ENCODE results near the gene NAT8. TPM values are rescaled to one million over a fixed set of nuclear protein-coding genes. Genes with fewer than 3 reads are reported as not detected.
"Not testable (repeated sequence)": the region's sequence is repeated elsewhere in the genome, so short reads cannot be mapped to it uniquely, and the experiment has no call there.

The NAT8 gene
- total and polyA plus RNA-seq, 2 of the 8 experiments (the other 6 are each of a cell fraction or from before 2014, with no cell fraction given) = not detected

- H3K18ac ChIP-seq (ENCODE audit: extremely low read depth, low read length); H3K9me3 ChIP-seq (ENCODE audit: insufficient read depth in 2 of 2, low read depth in 1 of 2, low read length in 1 of 2); H3K56ac ChIP-seq (replicated peaks; ENCODE audit: insufficient read length, low read depth, low read length); H2AK5ac ChIP-seq (ENCODE audit: low read depth, low read length); H2BK120ac ChIP-seq (replicated peaks; ENCODE audit: low read depth, low read length); H3K4ac ChIP-seq (replicated peaks; ENCODE audit: insufficient read length, low read depth, low read length); H3K4me3 ChIP-seq (ENCODE audit: extremely low read depth in 1 of 4, insufficient read depth in 2 of 4, low read depth in 3 of 4, low read length in 4 of 4); DNase-seq (ENCODE audit: low read depth in 1 of 2, low spot score in 2 of 2); H3K79me1 ChIP-seq (ENCODE audit: low read depth, low read length); H3K14ac ChIP-seq (ENCODE audit: insufficient read length); H2AFZ ChIP-seq (ENCODE audit: low read length); H3K23ac ChIP-seq (ENCODE audit: insufficient read length); H3K4me1 ChIP-seq (replicated peaks in 1 of 4; ENCODE audit: control insufficient read depth in 3 of 4, insufficient read depth in 4 of 4, low read length in 3 of 4); H2BK15ac ChIP-seq (ENCODE audit: low read length); H4K20me1 ChIP-seq (replicated peaks in 1 of 2; ENCODE audit: control insufficient read depth in 1 of 2, insufficient read depth in 2 of 2, low read length in 2 of 2); H3K36me3 ChIP-seq (ENCODE audit: control insufficient read depth in 2 of 4, insufficient read depth in 4 of 4, low read length in 3 of 4); H3K4me2 ChIP-seq (ENCODE audit: insufficient read depth in 1 of 2, low read depth in 2 of 2, low read length in 2 of 2); H2BK20ac ChIP-seq (ENCODE audit: low read length); FAIRE-seq; H4K5ac ChIP-seq (ENCODE audit: insufficient read length, low read depth, low read length); H3K9ac ChIP-seq (replicated peaks in 1 of 4; ENCODE audit: extremely low read depth in 1 of 4, low read depth in 3 of 4, low read length in 3 of 4); H3K79me2 ChIP-seq (ENCODE audit: control insufficient read depth in 1 of 2, insufficient read depth in 2 of 2, low read length in 2 of 2); H3K27me3 ChIP-seq (replicated peaks in 1 of 4; ENCODE audit: control insufficient read depth in 3 of 4, extremely low read depth in 1 of 4, insufficient read depth in 3 of 4, low read length in 3 of 4); POLR2A ChIA-PET (ENCODE audit: partially characterized antibody); H4K91ac ChIP-seq (replicated peaks; ENCODE audit: insufficient read length, low read length); H3K27ac ChIP-seq (ENCODE audit: low read depth, low read length); H2BK5ac ChIP-seq (ENCODE audit: low read depth, low read length); H4K8ac ChIP-seq (ENCODE audit: extremely low read depth, insufficient read depth, low read length); H2BK12ac ChIP-seq (ENCODE audit: low read depth, low read length); H3K23me2 ChIP-seq (ENCODE audit: low read depth, low read length): not testable (repeated sequence)
- CTCF ChIA-PET (ENCODE audit: partially characterized antibody) = interaction anchor here (1.9 kb wide), 1 partner anchor 10 kb away, joined by 7 read pairs; no protein-coding TSS in a partner anchor
- WGBS, 2 experiments (ENCODE audit: extremely low coverage in 1 of 2, insufficient coverage in 1 of 2, insufficient read length in 1 of 2, insufficient replicate concordance in 2 of 2, low coverage in 1 of 2, low lambda C conversion rate in 2 of 2, missing lambda C conversion rate in 1 of 2) = 85% methylated on average over 6 of the region's 6 CpGs; no CpG with 5 or more reads in 1 of the 2 experiments
Measured at GRCh38 chr2:73669976-73670375, 27.8 kb upstream of the NAT8 start.

- H3K9me3 ChIP-seq (ENCODE audit: insufficient read depth in 2 of 2, low read depth in 1 of 2, low read length in 1 of 2); H3K4ac ChIP-seq (replicated peaks; ENCODE audit: insufficient read length, low read depth, low read length); FAIRE-seq; H3K36me3 ChIP-seq (ENCODE audit: control insufficient read depth in 2 of 4, insufficient read depth in 4 of 4, low read length in 3 of 4); H3K14ac ChIP-seq (ENCODE audit: insufficient read length); H4K91ac ChIP-seq (replicated peaks; ENCODE audit: insufficient read length, low read length); H3K27ac ChIP-seq (ENCODE audit: low read depth, low read length); H2BK20ac ChIP-seq (ENCODE audit: low read length); H3K79me2 ChIP-seq (ENCODE audit: control insufficient read depth in 1 of 2, insufficient read depth in 2 of 2, low read length in 2 of 2); H4K5ac ChIP-seq (ENCODE audit: insufficient read length, low read depth, low read length); H4K8ac ChIP-seq (ENCODE audit: extremely low read depth, insufficient read depth, low read length); H3K56ac ChIP-seq (replicated peaks; ENCODE audit: insufficient read length, low read depth, low read length); H3K4me1 ChIP-seq (replicated peaks in 1 of 4; ENCODE audit: control insufficient read depth in 3 of 4, insufficient read depth in 4 of 4, low read length in 3 of 4); H2BK120ac ChIP-seq (replicated peaks; ENCODE audit: low read depth, low read length); POLR2A ChIA-PET (ENCODE audit: partially characterized antibody); H3K4me2 ChIP-seq (ENCODE audit: insufficient read depth in 1 of 2, low read depth in 2 of 2, low read length in 2 of 2); H3K23ac ChIP-seq (ENCODE audit: insufficient read length); DNase-seq (ENCODE audit: low read depth in 1 of 2, low spot score in 2 of 2); H3K23me2 ChIP-seq (ENCODE audit: low read depth, low read length); H2BK15ac ChIP-seq (ENCODE audit: low read length); H2BK12ac ChIP-seq (ENCODE audit: low read depth, low read length); H2AK5ac ChIP-seq (ENCODE audit: low read depth, low read length); H2BK5ac ChIP-seq (ENCODE audit: low read depth, low read length); H4K20me1 ChIP-seq (replicated peaks in 1 of 2; ENCODE audit: control insufficient read depth in 1 of 2, insufficient read depth in 2 of 2, low read length in 2 of 2); H3K4me3 ChIP-seq (ENCODE audit: extremely low read depth in 1 of 4, insufficient read depth in 2 of 4, low read depth in 3 of 4, low read length in 4 of 4); H2AFZ ChIP-seq (ENCODE audit: low read length); H3K79me1 ChIP-seq (ENCODE audit: low read depth, low read length); H3K9ac ChIP-seq (replicated peaks in 1 of 4; ENCODE audit: extremely low read depth in 1 of 4, low read depth in 3 of 4, low read length in 3 of 4); H3K27me3 ChIP-seq (replicated peaks in 1 of 4; ENCODE audit: control insufficient read depth in 3 of 4, extremely low read depth in 1 of 4, insufficient read depth in 3 of 4, low read length in 3 of 4); H3K18ac ChIP-seq (ENCODE audit: extremely low read depth, low read length): not testable (repeated sequence)
- 75% methylated on average over 3 of the region's 3 CpGs; no CpG with 5 or more reads in 1 of the 2 experiments for WGBS, 2 experiments (ENCODE audit: extremely low coverage in 1 of 2, insufficient coverage in 1 of 2, insufficient read length in 1 of 2, insufficient replicate concordance in 2 of 2, low coverage in 1 of 2, low lambda C conversion rate in 2 of 2, missing lambda C conversion rate in 1 of 2)
- CTCF ChIA-PET (ENCODE audit: partially characterized antibody) = interaction anchor here (1.2 kb wide), 1 partner anchor 13 kb away, joined by 4 read pairs; no protein-coding TSS in a partner anchor
Measured at GRCh38 chr2:73667239-73667638, 25.0 kb upstream of the NAT8 start.
